GM19452 (cell line): ENCODE measurements around the gene SLC16A11.
"Not testable (repeated sequence)": the region's sequence is repeated elsewhere in the genome, so short reads cannot be mapped to it uniquely, and the experiment has no call there.

ENCODE experiments used
- ATAC-seq: cut with Tn5 transposase; IDR thresholded peaks from one replicate; pipeline ENCODE4 v1.9.1; 2021; ENCODE audit not compliant: unreplicated experiment

SLC16A11 gene, protein sequence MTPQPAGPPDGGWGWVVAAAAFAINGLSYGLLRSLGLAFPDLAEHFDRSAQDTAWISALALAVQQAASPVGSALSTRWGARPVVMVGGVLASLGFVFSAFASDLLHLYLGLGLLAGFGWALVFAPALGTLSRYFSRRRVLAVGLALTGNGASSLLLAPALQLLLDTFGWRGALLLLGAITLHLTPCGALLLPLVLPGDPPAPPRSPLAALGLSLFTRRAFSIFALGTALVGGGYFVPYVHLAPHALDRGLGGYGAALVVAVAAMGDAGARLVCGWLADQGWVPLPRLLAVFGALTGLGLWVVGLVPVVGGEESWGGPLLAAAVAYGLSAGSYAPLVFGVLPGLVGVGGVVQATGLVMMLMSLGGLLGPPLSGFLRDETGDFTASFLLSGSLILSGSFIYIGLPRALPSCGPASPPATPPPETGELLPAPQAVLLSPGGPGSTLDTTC

DNA sequence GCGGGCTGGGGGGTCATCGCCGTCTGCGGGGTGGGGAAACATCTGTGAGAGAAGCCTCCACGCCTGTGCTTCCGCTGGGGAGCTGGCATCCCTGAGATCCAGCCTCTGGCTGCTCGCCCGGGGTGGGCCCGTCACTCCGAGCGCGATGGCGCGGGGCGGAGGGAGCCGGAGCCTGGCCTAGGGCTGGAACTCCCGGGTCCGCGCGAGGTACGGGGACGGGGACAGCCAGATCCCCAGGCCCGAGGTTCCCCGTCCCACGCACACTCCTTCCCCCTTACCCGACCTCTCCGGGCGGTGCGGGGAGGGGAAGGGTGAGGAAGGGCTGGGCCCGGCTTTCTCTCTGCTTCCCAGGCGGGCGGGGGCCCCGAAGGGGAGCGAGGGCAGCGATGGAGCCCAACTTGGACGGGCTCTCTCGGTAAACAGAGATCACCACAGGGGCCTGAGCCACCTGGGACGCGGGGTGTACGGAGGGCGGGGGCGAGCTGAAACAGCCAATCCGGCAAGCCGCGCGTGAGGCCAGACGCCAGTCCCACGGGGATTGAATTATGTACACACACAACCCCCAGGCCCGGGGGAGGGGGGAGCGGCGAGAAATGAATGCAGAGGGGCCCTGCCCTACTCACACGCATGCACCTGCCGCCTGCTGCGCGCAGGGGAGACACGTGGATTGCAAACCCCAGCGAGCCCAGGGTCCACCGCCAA is at the start of gene SLC16A11:
Gene SLC16A11 (minus strand): TSS at position 596 of the 702 bp plus-strand sequence. CDS start 579 bp downstream, at position 17.
- ATAC-seq = no peak

DNA sequence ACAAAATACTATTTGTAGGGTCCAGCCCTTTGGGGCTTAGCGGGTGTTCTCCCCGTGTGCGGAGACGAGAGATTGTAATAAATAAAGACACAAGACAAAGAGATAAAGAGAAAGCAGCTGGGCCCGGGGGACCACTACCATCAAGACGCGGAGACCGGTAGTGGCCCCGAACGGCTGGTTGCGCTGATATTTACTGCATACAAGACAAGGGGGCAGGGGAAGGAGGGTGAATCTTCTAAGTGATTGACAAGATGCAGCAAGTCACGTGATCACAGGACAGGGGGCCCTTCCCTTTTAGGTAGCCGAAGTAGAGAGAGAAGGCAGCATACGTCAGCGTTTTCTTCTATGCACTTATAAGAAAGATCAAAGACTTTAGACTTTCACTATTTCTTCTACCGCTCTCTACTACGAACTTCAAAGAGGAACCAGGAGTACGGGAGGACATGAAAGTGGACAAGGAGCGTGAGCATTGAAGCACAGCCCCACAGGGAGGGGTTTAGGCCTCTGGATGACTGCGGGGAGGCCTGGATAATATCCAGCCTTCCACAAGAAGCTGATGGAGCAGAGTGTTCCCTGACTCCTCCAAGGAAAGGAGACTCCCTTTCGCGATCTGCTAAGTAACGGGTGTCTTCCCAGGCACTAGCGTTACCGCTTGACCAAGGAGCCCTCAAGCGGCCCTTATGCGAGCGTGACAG is 47.6 kb upstream of the SLC16A11 start:
- not testable (repeated sequence) for ATAC-seq

DNA sequence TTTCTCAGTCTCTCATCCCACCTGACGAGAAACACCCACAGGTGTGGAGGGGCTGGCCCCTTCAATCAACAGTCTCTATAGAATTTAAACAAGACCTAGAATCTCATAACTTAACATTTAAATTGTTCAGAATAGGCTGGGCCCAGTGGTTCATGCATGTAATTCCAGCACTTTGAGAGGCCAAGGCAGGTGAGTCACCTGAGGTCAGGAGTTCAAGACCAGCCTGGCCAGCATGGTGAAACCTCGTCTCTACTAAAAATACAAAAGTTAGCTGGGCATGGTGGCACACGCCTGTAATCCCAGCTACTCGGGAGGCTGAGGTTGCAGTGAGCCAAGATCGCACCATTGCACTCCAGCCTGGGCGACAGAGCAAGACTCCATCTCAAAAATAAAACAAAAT is 45.7 kb upstream of the SLC16A11 start:
- not testable (repeated sequence) for ATAC-seq

DNA sequence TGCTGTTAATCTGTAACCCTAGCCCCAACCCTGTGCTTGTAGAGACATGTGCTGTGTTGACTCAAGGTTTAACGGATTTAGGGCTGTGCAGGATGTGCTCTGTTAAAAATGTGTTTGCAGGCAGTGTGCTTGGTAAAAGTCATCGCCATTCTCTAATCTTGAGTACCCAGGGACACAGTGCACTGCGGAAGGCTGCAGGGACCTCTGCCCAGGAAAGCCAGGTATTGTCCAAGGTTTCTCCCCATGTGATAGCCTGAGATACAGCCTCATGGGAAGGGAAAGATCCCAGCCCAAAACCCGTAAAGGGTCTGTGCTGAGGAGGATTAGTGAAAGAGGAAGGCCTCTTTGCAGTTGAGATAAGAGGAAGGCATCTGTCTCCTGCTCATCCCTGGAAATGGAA is 44.5 kb upstream of the SLC16A11 start:
- not testable (repeated sequence) for ATAC-seq

DNA sequence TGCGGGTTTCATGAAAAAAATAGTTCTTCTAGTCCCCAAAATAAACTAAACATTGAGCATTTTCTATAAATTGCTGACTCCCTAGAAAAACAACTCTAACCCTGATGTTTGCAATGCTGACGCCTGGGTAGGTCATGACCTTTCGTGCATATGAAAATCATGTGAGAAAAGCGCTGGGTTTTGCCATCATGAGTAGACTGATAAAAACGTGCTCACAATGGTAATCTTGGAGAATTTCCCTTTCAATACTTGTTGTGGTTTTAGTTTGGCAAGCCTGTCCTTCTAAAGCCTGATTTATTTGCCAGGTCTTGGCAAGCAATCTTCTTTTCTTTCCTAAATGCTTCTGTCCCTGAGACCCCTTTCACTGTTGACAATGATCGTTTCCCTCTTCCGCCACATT is 40.2 kb upstream of the SLC16A11 start:
- no peak for ATAC-seq

DNA sequence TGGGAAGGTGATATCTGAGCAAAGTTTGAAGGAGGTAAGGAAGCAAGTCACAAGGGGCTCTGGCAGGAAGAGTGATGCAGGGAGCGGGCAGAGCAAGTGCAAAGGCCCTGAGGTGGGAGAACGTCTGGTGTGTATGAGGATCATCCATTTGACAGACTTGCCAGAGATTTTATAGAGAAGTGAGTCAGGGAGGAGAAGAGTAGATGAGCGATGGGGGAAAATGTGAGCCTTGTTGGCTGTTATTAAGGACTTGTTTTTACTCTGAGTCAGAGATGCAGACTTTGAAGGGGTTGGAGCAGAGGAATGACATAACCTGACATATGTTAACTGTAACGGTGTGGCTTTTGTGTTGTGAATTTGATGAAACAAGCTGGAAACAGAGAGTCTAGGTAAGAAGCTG is 39.7 kb upstream of the SLC16A11 start:
- ATAC-seq = no peak

DNA sequence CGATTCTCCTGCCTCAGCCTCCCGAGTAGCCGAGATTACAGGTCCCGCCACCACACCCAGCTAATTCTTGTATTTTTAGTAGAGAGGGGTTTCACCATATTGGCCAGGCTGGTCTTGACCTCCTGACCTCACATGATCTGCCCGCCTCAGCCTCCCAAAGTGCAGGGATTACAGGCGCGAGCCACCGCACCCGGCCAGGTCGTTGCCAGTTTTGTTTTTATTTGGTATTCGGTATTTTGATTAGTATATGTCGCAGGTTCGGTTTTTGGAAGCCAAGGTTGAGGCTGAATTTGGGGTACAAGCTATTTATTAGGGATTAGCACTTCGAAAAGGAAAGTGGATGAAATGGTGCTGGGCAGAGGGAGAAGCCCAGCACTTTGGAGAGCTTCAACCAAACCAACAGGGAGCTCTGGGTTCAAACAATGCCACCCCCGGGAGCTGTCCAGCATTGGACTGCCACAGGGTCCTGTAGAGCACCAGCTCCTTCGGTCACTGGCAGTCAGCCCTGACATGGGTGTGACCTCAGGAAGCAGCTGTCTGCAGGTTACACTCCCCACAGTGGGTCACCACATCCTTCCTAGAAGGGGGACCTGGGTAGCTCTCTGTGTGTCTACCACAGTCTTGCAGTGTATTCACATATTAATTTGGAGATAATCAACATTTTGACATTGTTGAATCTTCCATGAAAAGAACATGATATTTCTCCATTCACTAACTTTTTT is 37.6 kb upstream of the SLC16A11 start:
- ATAC-seq = no peak

DNA sequence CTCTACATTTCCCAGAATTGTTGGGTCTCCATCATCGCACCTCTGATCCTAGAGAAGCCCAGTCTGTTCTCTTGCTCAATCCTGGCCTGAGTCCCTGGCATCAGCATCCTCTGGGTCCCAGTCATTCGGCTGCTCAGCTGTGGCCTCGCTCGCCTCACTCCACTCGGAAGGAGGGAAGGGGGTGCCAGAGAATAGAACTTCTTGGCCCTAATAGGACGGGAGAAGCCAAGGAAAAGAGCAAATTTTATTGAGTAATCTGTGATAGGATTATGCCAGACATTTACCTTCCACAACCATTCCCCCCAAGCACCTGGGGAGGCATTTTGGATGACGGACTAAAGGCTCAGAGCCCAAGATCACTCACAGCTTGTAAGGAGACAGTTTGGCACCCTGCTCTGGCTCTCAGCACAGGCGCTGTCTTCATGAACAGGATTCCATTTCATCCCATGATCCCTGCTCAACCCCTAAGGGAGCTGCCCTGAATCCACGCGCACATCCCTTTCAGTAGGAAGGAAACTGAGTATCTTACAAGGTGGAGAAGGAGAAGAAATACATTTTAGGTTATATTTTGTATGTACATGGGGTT is 36.7 kb upstream of the SLC16A11 start:
- ATAC-seq = no peak

DNA sequence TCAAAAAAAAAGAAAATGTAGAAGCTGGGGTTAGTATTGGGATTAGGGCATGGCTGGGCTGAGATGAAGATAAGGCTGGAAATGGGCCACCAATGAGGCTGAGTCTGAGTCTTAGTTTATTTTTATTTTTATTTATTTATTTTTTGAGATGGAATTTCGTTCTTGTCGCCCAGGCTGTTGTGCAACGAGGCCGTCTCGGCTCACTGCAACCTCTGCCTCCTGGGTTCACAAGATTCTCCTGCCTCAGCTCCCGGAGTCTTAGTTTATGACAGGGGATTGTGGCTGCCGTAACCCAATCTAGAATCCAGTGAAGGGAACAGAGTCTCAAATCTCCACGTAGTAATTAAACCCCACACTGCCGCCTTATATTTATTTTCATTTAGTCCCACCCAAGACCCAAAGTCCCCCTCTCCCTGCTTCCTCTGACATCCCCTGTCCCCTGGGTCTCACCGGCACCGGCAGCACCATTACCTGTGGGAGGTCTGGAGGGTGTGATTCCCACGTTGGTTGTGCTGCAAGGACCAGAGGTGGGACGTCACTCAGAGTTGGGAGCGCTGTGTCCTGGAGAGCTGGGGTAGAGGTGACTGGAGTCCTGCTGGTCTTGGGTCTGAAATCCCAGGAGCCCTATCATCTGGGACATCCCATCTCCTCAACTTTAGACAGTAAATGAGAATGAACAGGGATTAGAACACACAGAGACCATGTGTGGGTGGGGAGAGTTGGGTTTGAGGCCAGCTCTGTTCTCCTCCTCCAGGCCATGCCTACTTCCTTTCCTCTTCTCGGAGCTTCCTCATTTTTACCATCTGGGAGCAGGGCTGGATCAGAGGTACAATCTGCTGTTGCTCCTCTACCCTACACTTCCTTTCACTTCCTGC is 35.9 kb upstream of the SLC16A11 start, which contains the start of gene CLEC10A:
Gene CLEC10A (minus strand): TSS at position 671 of the 875 bp plus-strand sequence. CDS start 1,439 bp downstream, outside the sequence.
- no peak for ATAC-seq

DNA sequence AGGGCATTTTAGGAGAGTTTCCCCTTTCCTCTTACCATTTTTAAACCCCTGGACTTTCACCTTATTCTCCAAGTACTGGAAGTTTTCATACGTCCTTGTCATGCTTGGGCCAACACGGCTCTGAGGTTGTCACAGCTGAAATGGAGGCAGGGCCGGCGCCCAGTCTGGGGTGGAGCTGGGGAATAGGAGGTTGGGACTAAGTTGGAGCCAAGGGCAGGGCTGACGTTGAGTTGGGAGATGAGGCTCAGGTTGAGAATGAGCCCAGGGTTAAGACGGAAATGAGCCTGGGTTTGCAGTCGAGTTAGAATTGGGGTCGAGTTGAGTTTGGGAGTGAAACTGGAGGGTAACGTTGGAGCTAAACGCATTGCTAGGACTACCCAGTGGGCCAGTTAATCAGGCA is 34.8 kb upstream of the SLC16A11 start:
- no peak for ATAC-seq

DNA sequence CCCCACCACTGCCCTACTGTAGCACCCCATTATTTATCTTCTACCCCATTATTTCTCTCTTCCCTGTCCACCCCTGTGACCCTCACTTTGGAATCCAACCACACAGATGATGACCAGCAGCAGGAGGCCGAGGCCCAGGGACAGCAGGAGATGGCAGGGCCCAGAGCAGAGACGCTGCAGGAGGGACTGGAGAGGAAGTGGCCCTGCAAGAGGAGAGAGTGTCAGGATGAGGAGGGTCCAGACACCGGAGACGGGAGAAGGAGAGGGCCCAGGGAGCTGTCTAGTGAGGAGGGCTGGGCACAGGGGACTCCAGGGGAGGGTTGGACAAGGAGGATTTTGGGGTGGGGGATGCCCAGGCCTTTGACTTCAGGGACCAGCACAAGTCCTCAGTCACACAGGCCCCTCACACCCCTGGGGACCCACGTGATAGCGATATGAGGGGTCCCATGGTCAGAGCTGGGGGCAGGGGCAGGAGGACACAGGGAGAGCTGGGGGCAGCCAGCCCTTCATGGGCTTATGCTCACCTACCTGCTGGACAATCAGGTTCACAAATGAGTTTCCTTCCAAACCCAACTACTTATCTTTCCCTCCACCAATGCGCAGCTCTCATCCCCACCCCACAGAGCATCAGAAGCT is 34.1 kb upstream of the SLC16A11 start:
- no peak for ATAC-seq

DNA sequence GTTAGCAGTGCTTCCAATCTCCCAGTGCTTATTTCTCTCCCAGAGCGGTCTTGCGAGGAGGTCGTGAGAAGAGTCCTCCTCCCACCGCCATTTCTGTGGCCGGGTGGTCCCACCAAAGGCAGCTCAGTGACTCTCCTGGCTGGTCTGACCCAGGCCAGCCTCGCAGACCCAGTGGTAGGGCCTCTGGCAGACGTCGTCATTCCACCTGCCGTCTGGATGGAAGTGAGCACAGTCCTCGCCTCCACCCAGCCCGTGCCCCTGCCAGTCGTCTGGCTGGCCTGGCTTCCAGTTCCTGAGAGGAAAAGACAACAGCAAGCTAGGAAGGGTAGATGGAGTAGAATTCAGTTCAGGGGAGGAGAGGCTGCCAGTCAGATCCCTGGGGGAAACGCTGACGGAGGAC is 31.0 kb upstream of the SLC16A11 start:
- ATAC-seq = no peak

DNA sequence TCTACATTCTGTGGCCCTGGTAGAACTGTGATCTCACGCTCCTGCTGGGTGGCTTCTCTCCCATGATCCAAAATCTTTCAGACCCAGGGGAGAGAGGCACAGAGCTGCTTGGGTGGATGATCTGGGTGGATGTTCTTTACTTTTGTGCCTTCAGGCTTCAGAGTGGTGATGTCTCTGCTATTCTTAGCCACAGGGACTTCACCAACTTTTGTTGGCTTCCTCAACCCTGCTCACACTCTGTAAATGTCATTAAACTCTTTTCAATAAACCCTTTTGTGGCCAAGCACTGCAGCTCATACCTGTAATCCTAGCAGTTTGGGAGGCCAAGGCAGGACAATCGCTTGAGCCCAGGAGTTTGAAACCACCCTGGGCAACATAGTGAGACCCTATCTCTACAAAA is 28.5 kb upstream of the SLC16A11 start:
- ATAC-seq = no peak

DNA sequence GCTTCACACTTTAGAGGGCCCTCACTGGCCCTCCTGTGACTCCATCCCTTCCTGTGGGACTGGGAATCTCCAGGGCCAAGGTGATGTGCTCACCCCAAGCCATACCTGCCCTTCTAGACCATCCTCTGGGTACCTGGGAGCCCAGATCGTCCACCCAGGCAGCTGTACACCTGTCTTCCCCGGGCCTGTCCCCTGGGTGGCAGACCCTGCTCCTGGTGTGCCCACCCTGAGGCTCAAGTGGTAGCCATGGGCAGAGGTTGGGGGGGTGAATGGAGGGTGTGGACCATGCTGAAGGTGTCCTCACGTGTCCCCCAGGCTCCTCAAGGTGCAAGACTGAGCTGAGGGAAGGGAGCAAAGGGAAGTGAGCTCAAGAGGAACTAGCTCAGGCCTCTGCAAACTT is 26.8 kb upstream of the SLC16A11 start:
- ATAC-seq = no peak

DNA sequence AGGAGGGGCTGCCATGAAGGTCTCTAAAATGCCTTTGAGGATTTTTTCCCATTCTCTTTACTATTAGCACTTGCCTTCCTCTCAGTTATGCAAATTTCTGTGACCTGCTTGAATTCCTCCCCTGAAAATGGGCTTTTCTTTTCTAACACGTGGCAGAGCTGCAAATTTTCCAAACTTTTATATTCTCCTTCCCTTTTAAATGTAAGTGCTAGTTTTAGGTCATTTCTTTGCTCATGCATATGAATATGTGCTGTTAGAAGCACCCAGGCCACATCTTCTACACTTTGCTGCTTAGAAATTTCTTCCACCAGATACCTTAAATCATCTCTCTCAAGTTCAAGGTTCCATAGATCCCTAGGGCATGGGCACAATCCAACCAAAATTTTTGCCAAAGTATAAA is 24.4 kb upstream of the SLC16A11 start:
- no peak for ATAC-seq

DNA sequence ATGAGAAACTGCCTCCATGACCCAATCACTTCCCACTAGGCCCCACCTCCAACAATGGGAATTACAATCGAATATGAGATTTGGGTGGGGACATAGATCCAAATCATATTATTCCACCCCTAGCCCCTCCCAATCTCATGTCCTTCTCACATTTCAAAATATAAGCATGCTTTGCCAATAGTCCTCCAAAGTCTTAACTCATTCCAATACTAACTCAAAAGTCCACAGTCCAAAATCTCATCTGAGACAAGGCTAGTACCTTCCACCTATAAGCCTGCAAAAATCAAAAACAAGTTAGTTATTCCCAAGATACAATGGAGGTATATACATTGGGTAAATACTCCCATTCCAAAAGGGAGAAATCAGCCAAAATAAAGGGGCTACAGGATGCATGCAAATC is 23.3 kb upstream of the SLC16A11 start:
- no peak for ATAC-seq

DNA sequence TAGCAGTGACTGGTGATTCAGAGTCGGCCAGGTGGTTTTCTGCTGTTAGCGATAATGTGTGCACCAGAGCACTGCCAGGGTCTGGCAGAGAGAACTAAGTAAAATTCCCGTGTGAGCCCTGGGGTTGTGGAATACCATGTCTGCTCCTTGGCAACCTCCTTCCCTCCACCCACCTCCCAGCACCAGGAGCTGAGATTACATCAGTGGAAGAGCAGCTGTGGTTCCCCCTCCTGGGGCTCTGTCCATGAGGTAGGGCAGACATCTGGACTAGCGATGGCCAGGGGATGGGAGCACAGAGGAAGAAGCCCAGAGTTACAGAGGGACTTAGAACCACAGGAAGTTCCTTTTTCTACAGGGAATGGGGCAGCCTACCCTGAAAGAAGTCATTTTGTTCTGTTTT is 20.4 kb upstream of the SLC16A11 start:
- no peak for ATAC-seq

DNA sequence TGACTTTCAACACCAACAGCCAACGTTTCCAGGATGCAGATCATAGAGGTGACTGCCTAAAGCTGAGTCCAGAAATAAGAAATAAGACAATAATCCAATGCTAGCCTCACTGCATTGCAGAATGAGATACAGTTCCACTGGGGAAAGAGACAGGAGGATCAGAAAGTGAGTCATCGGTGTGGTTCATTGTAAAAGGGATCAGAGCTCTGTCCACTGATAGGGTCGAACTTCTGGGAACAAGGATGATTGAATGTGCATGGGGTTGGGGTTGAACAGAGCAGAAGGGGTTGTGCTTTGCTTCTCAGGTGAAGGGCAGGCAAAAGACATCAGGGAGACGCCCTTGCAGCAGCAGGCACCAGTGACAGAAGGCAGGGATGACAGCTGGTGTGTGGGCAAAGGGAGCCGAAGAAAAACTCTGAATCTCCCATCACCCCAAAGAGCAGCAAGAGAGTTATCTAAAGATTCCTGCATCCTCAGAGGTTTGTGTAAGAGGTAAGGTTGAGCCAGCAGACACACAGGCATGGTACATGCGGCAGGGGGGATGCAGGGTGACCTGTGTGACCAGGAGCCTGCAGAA is 19.7 kb upstream of the SLC16A11 start:
- no peak for ATAC-seq
